Mesendoderm (in vitro differentiated cells): ENCODE results near the gene ABHD1.
"Not testable (repeated sequence)": the region's sequence is repeated elsewhere in the genome, so short reads cannot be mapped to it uniquely, and the experiment has no call there.

ENCODE experiments used
- DNase-seq: peaks from one replicate; pipeline ENCODE4 v3.0.0; 2013
- H2AK5ac ChIP-seq: 2 replicates; pipeline ENCODE4 v1.6.1; 2013; ENCODE audit warnings: low read length, inconsistent platforms
- H2BK120ac ChIP-seq: 2 replicates; pipeline ENCODE4 v1.6.1; 2013; ENCODE audit warnings: low read depth, mild to moderate bottlenecking, low read length, moderate library complexity, mixed read lengths
- H2BK15ac ChIP-seq: replicated peaks from 2 replicates; pipeline ENCODE4 v1.6.1; 2013; ENCODE audit warnings: low read depth, mild to moderate bottlenecking, moderate library complexity
- H2BK5ac ChIP-seq: 2 replicates; pipeline ENCODE4 v1.6.1; 2013; ENCODE audit warnings: low read length, inconsistent platforms
- H3K18ac ChIP-seq: 2 replicates; pipeline ENCODE4 v1.6.1; 2013; ENCODE audit warnings: mild to moderate bottlenecking, low read length, mixed read lengths
- H3K23ac ChIP-seq: one replicate; pipeline ENCODE4 v1.6.1; 2013; ENCODE audit warnings: low read length
- H3K27ac ChIP-seq: 2 replicates; pipeline ENCODE4 v1.5.1; 2013; ENCODE audit warnings: low read depth, mild to moderate bottlenecking, inconsistent platforms, low read length, moderate library complexity
- H3K27me3 ChIP-seq: 2 replicates; pipeline ENCODE4 v1.6.1; 2013; ENCODE audit warnings: low read length, control low read depth, mild to moderate bottlenecking, inconsistent platforms; ENCODE audit not compliant: insufficient read depth, poor library complexity
- H3K36me3 ChIP-seq: 2 replicates; pipeline ENCODE4 v1.6.1; 2013; ENCODE audit warnings: low read length, inconsistent platforms; ENCODE audit not compliant: control insufficient read depth, insufficient read depth
- H3K4ac ChIP-seq: one replicate; pipeline ENCODE4 v1.6.1; 2013; ENCODE audit warnings: low read depth, mild to moderate bottlenecking, low read length, moderate library complexity
- H3K4me1 ChIP-seq: 2 replicates; pipeline ENCODE4 v1.6.1; 2013; ENCODE audit warnings: low read depth, low read length, inconsistent platforms; ENCODE audit not compliant: control insufficient read depth
- H3K4me2 ChIP-seq: 2 replicates; pipeline ENCODE4 v1.6.1; 2013; ENCODE audit warnings: low read length
- H3K4me3 ChIP-seq: 2 replicates; pipeline ENCODE4 v1.5.1; 2013; ENCODE audit warnings: mild to moderate bottlenecking, low read length
- H3K56ac ChIP-seq: one replicate; pipeline ENCODE4 v1.6.1; 2013; ENCODE audit warnings: low read length
- H3K79me1 ChIP-seq: 2 replicates; pipeline ENCODE4 v1.6.1; 2013; ENCODE audit warnings: low read length, inconsistent platforms
- H3K79me2 ChIP-seq: 2 replicates; pipeline ENCODE4 v1.6.1; 2013; ENCODE audit warnings: mild to moderate bottlenecking, low read length; ENCODE audit not compliant: control insufficient read depth, insufficient read depth
- H3K9ac ChIP-seq: 2 replicates; pipeline ENCODE4 v1.6.1; 2013; ENCODE audit warnings: low read length, inconsistent platforms
- H4K5ac ChIP-seq: one replicate; pipeline ENCODE4 v1.6.1; 2013; ENCODE audit warnings: low read length
- H4K8ac ChIP-seq: one replicate; pipeline ENCODE4 v1.6.1; 2013; ENCODE audit warnings: low read depth, mild to moderate bottlenecking, control low read depth, low read length, moderate library complexity
- WGBS: extraction: QIAGEN DNeasy Blood & Tissue Kit; methylation state at CpG from one replicate; pipeline ENCODE4 v1.1.7; 2013; ENCODE audit warnings: low lambda C conversion rate, missing lambda C conversion rate; ENCODE audit not compliant: insufficient coverage; ENCODE audit errors: extremely low coverage; 5-methylcytosine and 5-hydroxymethylcytosine counted together

ABHD1 gene

GRCh38 chr2:27111392-27112078 lies 12.1 kb upstream of the ABHD1 start:
- H3K56ac ChIP-seq, H3K79me1 ChIP-seq, H3K79me2 ChIP-seq, H3K18ac ChIP-seq, DNase-seq, H2BK5ac ChIP-seq, H2BK15ac ChIP-seq, H4K5ac ChIP-seq, H3K9ac ChIP-seq, H3K23ac ChIP-seq, H3K36me3 ChIP-seq, H3K4ac ChIP-seq, H3K27me3 ChIP-seq, H3K4me1 ChIP-seq, H2AK5ac ChIP-seq, H2BK120ac ChIP-seq, H3K4me3 ChIP-seq, H3K27ac ChIP-seq, H3K4me2 ChIP-seq, H4K8ac ChIP-seq: not testable (repeated sequence)
- no CpG with 5 or more reads among the region's 49 CpGs for WGBS

GRCh38 chr2:27115519-27115918 lies 8.1 kb upstream of the ABHD1 start:
- no peaks in the 10 kb centered on the region for H3K36me3 ChIP-seq
- peaks cover 10% of the 10 kb centered on the region for H3K27me3 ChIP-seq
- DNase-seq: no peak
- H4K5ac ChIP-seq: no peak overlapping the region
- no CpG with 5 or more reads among the region's 2 CpGs for WGBS
- no peak overlapping the region for H4K8ac ChIP-seq
- H3K4ac ChIP-seq: no peak overlapping the region
- H3K18ac ChIP-seq: no peak overlapping the region
- no peak overlapping the region for H3K23ac ChIP-seq
- no peak overlapping the region for H3K27ac ChIP-seq
- no peak overlapping the region for H3K4me3 ChIP-seq
- H3K79me2 ChIP-seq: no peaks in the 10 kb centered on the region
- H3K56ac ChIP-seq: no peak overlapping the region
- H3K9ac ChIP-seq: no peak overlapping the region
- peaks cover 2% of the 10 kb centered on the region for H3K4me1 ChIP-seq
- no peak overlapping the region for H2BK120ac ChIP-seq
- H3K4me2 ChIP-seq: no peak overlapping the region
- H2BK15ac ChIP-seq: no peak overlapping the region
- H3K79me1 ChIP-seq: no peaks in the 10 kb centered on the region
- H2BK5ac ChIP-seq: no peak overlapping the region
- H2AK5ac ChIP-seq: no peak overlapping the region

GRCh38 chr2:27117995-27118524 lies 5.6 kb upstream of the ABHD1 start:
- Histone ChIP-seq H3K79me1 (no peaks in the 10 kb centered on the region), H2BK120ac (no peak overlapping the region), H3K27me3 (peaks cover 16% of the 10 kb centered on the region)

DNA sequence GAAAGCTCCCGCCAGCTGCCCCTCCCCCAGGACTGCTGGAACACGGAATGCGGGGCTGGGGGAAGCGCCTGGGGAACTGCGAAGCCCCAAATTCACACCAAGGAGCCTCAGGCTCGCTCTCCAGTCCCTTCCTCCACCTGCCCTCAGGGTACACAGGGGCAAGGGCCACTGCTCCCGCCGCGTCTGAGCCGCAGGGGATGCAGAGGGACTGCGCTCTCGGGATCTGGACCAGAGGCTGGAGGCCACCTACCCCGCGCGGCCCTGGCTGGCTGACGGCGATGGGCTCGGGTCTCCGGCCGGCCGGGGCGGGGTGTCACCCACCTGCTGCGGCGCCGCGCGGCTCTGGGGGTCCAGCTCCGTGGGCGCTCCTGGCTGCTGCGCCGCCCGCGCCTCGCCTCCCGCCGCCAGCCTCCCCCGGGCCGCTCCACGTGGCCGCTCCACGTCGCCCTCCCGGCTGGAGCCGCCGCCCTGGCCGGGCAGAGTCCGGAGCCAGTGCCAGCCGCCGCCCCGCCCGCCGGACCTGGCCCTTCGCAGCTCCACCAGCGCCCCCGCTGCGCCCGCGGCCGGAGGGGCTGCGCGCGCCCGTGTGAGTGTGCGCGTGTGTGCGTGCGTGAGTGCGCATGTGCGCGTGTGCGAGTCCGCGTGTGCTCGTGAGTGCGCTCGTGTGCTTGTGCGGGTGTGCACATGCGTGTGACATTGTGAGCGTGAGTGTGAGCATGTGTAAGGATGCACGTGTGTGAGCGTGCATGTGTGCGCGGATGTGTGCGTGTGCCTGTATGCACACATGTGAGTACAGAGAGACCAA lies 4.9 kb upstream of the ABHD1 start, which contains the start of gene CGREF1:
CGREF1 (minus strand) TSS at position 604 of the 805 bp plus-strand sequence. CDS start 14,762 bp downstream, outside the sequence.
- Histone ChIP-seq H2BK120ac (no peak within 1 kb of the TSS), H4K5ac (no peak within 1 kb of the TSS), H3K4ac (no peak within 1 kb of the TSS), H3K18ac (no peak within 1 kb of the TSS), H3K4me1 (peaks cover 2% of the 10 kb centered on the region), H3K9ac (peak within 1 kb of the TSS; percentile 11), H3K4me3 (no peak within 1 kb of the TSS), H2BK15ac (no peak within 1 kb of the TSS), H2BK5ac (no peak within 1 kb of the TSS), H3K27ac (no peak within 1 kb of the TSS), H3K4me2 (peak within 1 kb of the TSS; percentile 56), H3K36me3 (no peaks in the 10 kb centered on the region), H3K79me2 (no peaks in the 10 kb centered on the region), H3K56ac (peak within 1 kb of the TSS; percentile 81), H4K8ac (no peak within 1 kb of the TSS), H3K79me1 (no peaks in the 10 kb centered on the region), H3K27me3 (peaks cover 16% of the 10 kb centered on the region), H3K23ac (no peak within 1 kb of the TSS), H2AK5ac (no peak within 1 kb of the TSS)
- no CpG with 5 or more reads among the region's 84 CpGs for WGBS
- peak; percentile 23 for DNase-seq

More at GRCh38 chr2:27117995-27118524, 5.6 kb upstream of the ABHD1 start:
- H4K8ac ChIP-seq: no peak overlapping the region
- H2BK15ac ChIP-seq: no peak overlapping the region
- no peak overlapping the region for H3K23ac ChIP-seq
- no peaks in the 10 kb centered on the region for H3K79me2 ChIP-seq
- peaks cover 2% of the 10 kb centered on the region for H3K4me1 ChIP-seq
- H3K36me3 ChIP-seq: no peaks in the 10 kb centered on the region
- H3K4me2 ChIP-seq: peak overlapping the region; percentile 56
- no peak overlapping the region for H3K27ac ChIP-seq
- no peak overlapping the region for H3K9ac ChIP-seq
- H3K4ac ChIP-seq: no peak overlapping the region
- no peak overlapping the region for H2BK5ac ChIP-seq
- no CpG with 5 or more reads among the region's 14 CpGs for WGBS
- no peak for DNase-seq
- no peak overlapping the region for H3K18ac ChIP-seq
- no peak overlapping the region for H2AK5ac ChIP-seq
- H3K56ac ChIP-seq: no peak overlapping the region
- no peak overlapping the region for H4K5ac ChIP-seq
- no peak overlapping the region for H3K4me3 ChIP-seq

DNA sequence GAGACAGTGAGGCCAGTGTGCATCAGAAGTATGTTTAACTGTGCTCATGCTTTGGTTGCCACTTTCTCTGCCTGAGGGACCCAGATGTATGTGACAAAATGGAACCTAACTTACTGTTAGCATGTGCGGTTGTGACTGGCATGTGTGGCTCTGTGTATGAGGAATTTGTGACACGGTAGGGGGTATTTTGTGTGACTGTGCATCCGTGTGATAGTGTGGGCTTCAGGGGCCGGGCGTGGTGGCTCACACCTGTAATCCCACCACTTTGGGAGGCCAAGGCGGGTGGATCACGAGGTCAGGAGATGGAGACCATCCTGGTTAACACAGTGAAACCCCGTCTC lies 4.3 kb upstream of the ABHD1 start:
- H3K79me2 ChIP-seq, H3K36me3 ChIP-seq, H3K23ac ChIP-seq, H2BK15ac ChIP-seq, H2AK5ac ChIP-seq, H4K8ac ChIP-seq, H3K4me3 ChIP-seq, H3K4me2 ChIP-seq, H3K79me1 ChIP-seq, H3K4me1 ChIP-seq, H3K18ac ChIP-seq, H3K27ac ChIP-seq, H2BK5ac ChIP-seq, H3K56ac ChIP-seq, H2BK120ac ChIP-seq, DNase-seq, H3K4ac ChIP-seq, H3K9ac ChIP-seq, H4K5ac ChIP-seq: not testable (repeated sequence)
- H3K27me3 ChIP-seq: peaks cover 18% of the 10 kb centered on the region
- no CpG with 5 or more reads among the region's 8 CpGs for WGBS
